Stimulated activated effector memory CD8-positive, alpha-beta T cell treated with anti-CD3 and anti-CD28 coated beads, Interleukin-12 subunit alpha, Interleukin-12 subunit beta, amount 100 ng/mL, for 72 hours (primary cell): Measurements from ENCODE around the gene MARVELD2.
A peak's percentile ranks its signal among the peaks of the same experiment; 100 is the strongest.
"Not testable (repeated sequence)": the region's sequence is repeated elsewhere in the genome, so short reads cannot be mapped to it uniquely, and the experiment has no call there.

Experiments used
- ATAC-seq: fragments of 150-1000 bp; cut with Tn5 transposase; 2 replicates; pipeline ENCODE4 v1.10.0; 2021
- DNase-seq, 2 donors: peaks; one replicate each; pipeline ENCODE4 v3.0.0; 2021 to 2022; ENCODE audit warnings: low spot score in 2 of 2
- H3K27ac Mint-ChIP-seq: one replicate; pipeline ENCODE4 v1.8.0; 2022; ENCODE audit warnings: mild to moderate bottlenecking, mixed read lengths
- H3K36me3 Mint-ChIP-seq: one replicate; pipeline ENCODE4 v1.8.0; 2022; ENCODE audit warnings: mild to moderate bottlenecking, mixed read lengths
- H3K4me1 Mint-ChIP-seq: one replicate; pipeline ENCODE4 v1.8.0; 2022; ENCODE audit warnings: mixed read lengths
- H3K4me3 Mint-ChIP-seq: one replicate; pipeline ENCODE4 v1.8.0; 2022; ENCODE audit warnings: mild to moderate bottlenecking, mixed read lengths
- H3K9me3 Mint-ChIP-seq: one replicate; pipeline ENCODE4 v1.8.0; 2022; ENCODE audit warnings: mixed read lengths

The MARVELD2 gene

GRCh38 chr5:69414885-69415583 is at the start of gene MARVELD2:
Gene MARVELD2, plus strand, starts transcription at chr5:69415116. Its CDS starts 4,270 bp downstream, at chr5:69419386.
- peaks cover 43% of the 10 kb centered on the region for H3K36me3 Mint-ChIP-seq
- H3K4me1 Mint-ChIP-seq, result no peaks in the 10 kb centered on the region
- ATAC-seq (peak; percentile 69), DNase-seq (no peak)
- peak within 1 kb of the TSS; percentile 31 for H3K4me3 Mint-ChIP-seq
- no peaks in the 10 kb centered on the region for H3K9me3 Mint-ChIP-seq
- no peak within 1 kb of the TSS for H3K27ac Mint-ChIP-seq

- H3K4me1 Mint-ChIP-seq, result peaks cover 27% of the 10 kb centered on the region
- no peaks in the 10 kb centered on the region for H3K9me3 Mint-ChIP-seq
- ATAC-seq (no peak), DNase-seq (no peak)
- H3K36me3 Mint-ChIP-seq, result peaks cover 71% of the 10 kb centered on the region
- peak overlapping the region; percentile 86 for H3K4me3 Mint-ChIP-seq
- peak overlapping the region; percentile 99 for H3K27ac Mint-ChIP-seq
Measured at GRCh38 chr5:69367697-69368279, 47.1 kb upstream of the MARVELD2 start.

GRCh38 chr5:69368458-69369339 is 46.2 kb upstream of the MARVELD2 start:
- ATAC-seq (peak; percentile 1), DNase-seq (peak in 1 of 2 donors; percentile 54)
- Mint-ChIP-seq H3K27ac (peak overlapping the region; percentile 99), H3K36me3 (peaks cover 71% of the 10 kb centered on the region), H3K4me3 (peak overlapping the region; percentile 86), H3K4me1 (peaks cover 27% of the 10 kb centered on the region), H3K9me3 (no peaks in the 10 kb centered on the region)

- ATAC-seq (peak; percentile 97), DNase-seq (peak; percentile 85 to 98)
- peak within 1 kb of the TSS; percentile 99 for H3K27ac Mint-ChIP-seq
- H3K36me3 Mint-ChIP-seq, result peaks cover 71% of the 10 kb centered on the region
- peak within 1 kb of the TSS; percentile 86 for H3K4me3 Mint-ChIP-seq
- H3K4me1 Mint-ChIP-seq, result peaks cover 27% of the 10 kb centered on the region
- no peaks in the 10 kb centered on the region for H3K9me3 Mint-ChIP-seq
Measured at GRCh38 chr5:69369340-69370121, 45.4 kb upstream of the MARVELD2 start, which contains the start of the genes AK6, RAD17 and TAF9. Gene AK6, minus strand, starts transcription at chr5:69369520. Its CDS starts 30 bp downstream, at chr5:69369490. Gene RAD17, plus strand, starts transcription at chr5:69369818. Its CDS starts 2,391 bp downstream, at chr5:69372209. Gene TAF9, minus strand, starts transcription at chr5:69369520. Its CDS starts 3,783 bp downstream, at chr5:69365737.

- H3K4me3 Mint-ChIP-seq, result peak overlapping the region; percentile 86
- H3K9me3 Mint-ChIP-seq, ATAC-seq, DNase-seq: not testable (repeated sequence)
- H3K36me3 Mint-ChIP-seq, result peaks cover 71% of the 10 kb centered on the region
- peak overlapping the region; percentile 99 for H3K27ac Mint-ChIP-seq
- H3K4me1 Mint-ChIP-seq, result peaks cover 21% of the 10 kb centered on the region
Measured at GRCh38 chr5:69370335-69370734, 44.6 kb upstream of the MARVELD2 start.

- no peak overlapping the region for H3K4me3 Mint-ChIP-seq
- no peak for ATAC-seq
- peaks cover 70% of the 10 kb centered on the region for H3K36me3 Mint-ChIP-seq
- no peak overlapping the region for H3K27ac Mint-ChIP-seq
- no peaks in the 10 kb centered on the region for H3K9me3 Mint-ChIP-seq
- peaks cover 12% of the 10 kb centered on the region for H3K4me1 Mint-ChIP-seq
- no peak for DNase-seq
Measured at GRCh38 chr5:69372394-69372793, 42.5 kb upstream of the MARVELD2 start.

GRCh38 chr5:69374911-69375446 is 39.9 kb upstream of the MARVELD2 start:
- no peaks in the 10 kb centered on the region for H3K4me1 Mint-ChIP-seq
- no peaks in the 10 kb centered on the region for H3K9me3 Mint-ChIP-seq
- DNase-seq (no peak), ATAC-seq (no peak)
- peaks cover 64% of the 10 kb centered on the region for H3K36me3 Mint-ChIP-seq
- no peak overlapping the region for H3K27ac Mint-ChIP-seq
- H3K4me3 Mint-ChIP-seq, result no peak overlapping the region

GRCh38 chr5:69378376-69378775 is 36.5 kb upstream of the MARVELD2 start:
- Mint-ChIP-seq H3K4me3 (no peak overlapping the region), H3K36me3 (peaks cover 87% of the 10 kb centered on the region), H3K9me3 (no peaks in the 10 kb centered on the region), H3K4me1 (no peaks in the 10 kb centered on the region), H3K27ac (no peak overlapping the region)
- ATAC-seq (no peak), DNase-seq (no peak)

- DNase-seq, result no peak
- no peak overlapping the region for H3K27ac Mint-ChIP-seq
- H3K4me3 Mint-ChIP-seq, result no peak overlapping the region
- peaks cover 86% of the 10 kb centered on the region for H3K36me3 Mint-ChIP-seq
- no peak for ATAC-seq
- no peaks in the 10 kb centered on the region for H3K4me1 Mint-ChIP-seq
- no peaks in the 10 kb centered on the region for H3K9me3 Mint-ChIP-seq
Measured at GRCh38 chr5:69404659-69405330, 10.1 kb upstream of the MARVELD2 start.

GRCh38 chr5:69415584-69415958 is 655 bp downstream of the MARVELD2 start:
- peaks cover 37% of the 10 kb centered on the region for H3K36me3 Mint-ChIP-seq
- peak overlapping the region; percentile 31 for H3K4me3 Mint-ChIP-seq
- H3K4me1 Mint-ChIP-seq, result no peaks in the 10 kb centered on the region
- H3K9me3 Mint-ChIP-seq, result no peaks in the 10 kb centered on the region
- DNase-seq, result no peak
- no peak for ATAC-seq
- no peak overlapping the region for H3K27ac Mint-ChIP-seq

GRCh38 chr5:69416180-69416579 is 1.3 kb downstream of the MARVELD2 start:
- ATAC-seq (no peak), DNase-seq (no peak)
- Mint-ChIP-seq H3K4me1 (no peaks in the 10 kb centered on the region), H3K4me3 (no peak overlapping the region), H3K27ac (no peak overlapping the region), H3K9me3 (no peaks in the 10 kb centered on the region), H3K36me3 (peaks cover 32% of the 10 kb centered on the region)

GRCh38 chr5:69416699-69417098 is 1.8 kb downstream of the MARVELD2 start:
- Mint-ChIP-seq H3K27ac (no peak overlapping the region), H3K4me1 (no peaks in the 10 kb centered on the region), H3K4me3 (no peak overlapping the region), H3K9me3 (no peaks in the 10 kb centered on the region), H3K36me3 (peaks cover 27% of the 10 kb centered on the region)
- DNase-seq, result no peak
- ATAC-seq, result no peak

- DNase-seq (no peak), ATAC-seq (no peak)
- no peak overlapping the region for H3K4me3 Mint-ChIP-seq
- H3K27ac Mint-ChIP-seq, result no peak overlapping the region
- H3K4me1 Mint-ChIP-seq, result no peaks in the 10 kb centered on the region
- H3K9me3 Mint-ChIP-seq, result no peaks in the 10 kb centered on the region
- H3K36me3 Mint-ChIP-seq, result peaks cover 11% of the 10 kb centered on the region
Measured at GRCh38 chr5:69418554-69418953, 3.6 kb downstream of the MARVELD2 start.
